Heart left ventricle (tissue), 16 donors: ENCODE measurements around the gene ZBTB7C. TPM values are rescaled to one million over a fixed set of nuclear protein-coding genes. Genes with fewer than 3 reads are reported as not detected.

Source experiments
- ATAC-seq, 4 donors: fragments of 200-7000 bp; cut with Tn5 transposase; one replicate each; pipeline ENCODE4 v1.9.1; 2020 to 2022; ENCODE audit warnings: moderate library complexity in 4 of 4, mild to moderate bottlenecking in 3 of 4, moderate number of reproducible peaks in 1 of 4
- DNase-seq, 5 donors: peaks; one replicate each; pipeline ENCODE4 v3.0.0-alpha.2; 2020
- H3K27ac ChIP-seq, 12 donors: fragments of 200-600 bp; sonication (generic) in 4 of 12; one replicate each; pipeline versions ENCODE4 v1.5.0 to v1.8.0; 2016 to 2022; ENCODE audit warnings: mild to moderate bottlenecking in 2 of 12
- H3K27me3 ChIP-seq, 9 donors: fragments of 200-600 bp; sonication (generic) in 2 of 9; one replicate each; pipeline versions ENCODE4 v1.5.1 to v1.8.0; 2016 to 2022; ENCODE audit warnings: mild to moderate bottlenecking in 3 of 9
- H3K36me3 ChIP-seq, 9 donors: fragments of 200-600 bp; sonication (generic) in 2 of 9; one replicate each; pipeline versions ENCODE4 v1.5.0 to v1.8.0; 2018 to 2022; ENCODE audit warnings: mild to moderate bottlenecking in 2 of 9
- H3K4me1 ChIP-seq, 12 donors: fragments of 200-600 bp; sonication (generic) in 4 of 12; one replicate each; pipeline versions ENCODE4 v1.5.0 to v1.8.0; 2016 to 2022; ENCODE audit warnings: mild to moderate bottlenecking in 3 of 12
- H3K4me3 ChIP-seq, 12 donors: fragments of 200-600 bp; sonication (generic) in 4 of 12; one replicate each; pipeline versions ENCODE4 v1.5.0 to v1.8.0; 2017 to 2022; ENCODE audit warnings: mild to moderate bottlenecking in 9 of 12, moderate library complexity in 4 of 12
- H3K9me3 ChIP-seq, 12 donors: fragments of 200-600 bp; sonication (generic) in 4 of 12; one replicate each; pipeline versions ENCODE4 v1.5.0 to v1.8.0; 2016 to 2022; ENCODE audit warnings: mild to moderate bottlenecking in 1 of 12
- POLR2A ChIP-seq, 2 donors: fragments of 450-650 bp; IDR thresholded peaks; one replicate each; pipeline ENCODE4 v1.6.1; 2017; ENCODE audit warnings: antibody characterized with exemption in 2 of 2, mild to moderate bottlenecking in 2 of 2, moderate library complexity in 2 of 2
- WGBS, 4 donors: extraction: QIAGEN DNeasy Blood & Tissue Kit in 2 of 4; methylation state at CpG; one replicate each; pipeline versions ENCODE4 v1.1.5 to v1.1.7; 2013 to 2018; 5-methylcytosine and 5-hydroxymethylcytosine counted together
- intact Hi-C, 10 donors: fragments of 100-400 bp; cut with DNase I; formaldehyde crosslinking; loops; one replicate each; pipeline versions ENCODE4 v1.11.1 to v1.14.2; 2022
- polyA plus RNA-seq, 2 donors: library from polyadenylated mRNA; stranded (reverse); fragments of 200-250 nt; gene quantifications; one replicate each; pipeline ENCODE4 v1.2.3, GENCODE V29; 2013
- total RNA-seq, 9 donors: library from RNA; depleted of rRNA in 2 of 9; stranded (reverse); fragments of >200 nt in 2 of 9; fragmentation: NEBNext Ultra II Directional in 3 of 9; extraction: Animal tissue kit (Norgen Biotek cat#: 25700) in 3 of 9; gene quantifications; one replicate each; pipeline versions ENCODE4 v1.1.0 to v1.2.4, GENCODE V29; 2016 to 2023
- TF ChIP-seq, protein P1 (sequence below), 12 donors: fragments of 200-600 bp; sonication (generic) in 4 of 12; IDR thresholded peaks; one replicate each; pipeline versions ENCODE4 v1.5.0 to v1.8.0; 2018 to 2022; ENCODE audit warnings: antibody characterized with exemption in 12 of 12, mild to moderate bottlenecking in 5 of 12
- donor health status: ischemic (EF 13 %, LVEDD 7.1; RV severe dilation, severe dysfunction).
- donor health status: healthy with polysubstance abuse.
- donor health status: DM: no; HTN: yes; CAD: no.
- donor health status: DM: no; HTN: no; CAD: no.
- donor health status: ischemic (EF 25% LVEDD 6.9; RV normal size, moderate dysfunction).
- donor health status: ischemic (EF 25% LVEDD 5.7; RV mildly dilated, moderate dysfunction).
- donor health status: healthy.
- donor health status: DM: yes; HTN: yes; CAD: no.
- donor health status: ischemic (EF 35%, LVEDD 5.7; RV mildly dilated, moderate dysfunction).
- donor health status: nonischemic (EF 11% LVEDD 7.7; RV severe dilation, severe dysfunction).
- donor health status: DM: yes; HTN: yes; CAD: no.
- donor health status: PGD.
- donor health status: ischemic (EF 29% LVEDD 5.4; RV normal size, mild dysfunction).
- donor health status: nonischemic (EF 23%, LVEDD 6.1; RV moderate dilation, normal function).

Gene ZBTB7C
- total and polyA plus RNA-seq, 11 donors, result 0.68 to 7.5 (median 2.3) TPM

GRCh38 chr18:47987388-47987699 lies 421.8 kb downstream of the ZBTB7C start:
- 59 to 65% (median 61%) methylated on average over 3 of the region's 3 CpGs for WGBS, 4 donors
- no peak for TF ChIP-seq POLR2A (IDR thresholded peaks at IDR 0.05)
- TF ChIP-seq, protein P1, sequence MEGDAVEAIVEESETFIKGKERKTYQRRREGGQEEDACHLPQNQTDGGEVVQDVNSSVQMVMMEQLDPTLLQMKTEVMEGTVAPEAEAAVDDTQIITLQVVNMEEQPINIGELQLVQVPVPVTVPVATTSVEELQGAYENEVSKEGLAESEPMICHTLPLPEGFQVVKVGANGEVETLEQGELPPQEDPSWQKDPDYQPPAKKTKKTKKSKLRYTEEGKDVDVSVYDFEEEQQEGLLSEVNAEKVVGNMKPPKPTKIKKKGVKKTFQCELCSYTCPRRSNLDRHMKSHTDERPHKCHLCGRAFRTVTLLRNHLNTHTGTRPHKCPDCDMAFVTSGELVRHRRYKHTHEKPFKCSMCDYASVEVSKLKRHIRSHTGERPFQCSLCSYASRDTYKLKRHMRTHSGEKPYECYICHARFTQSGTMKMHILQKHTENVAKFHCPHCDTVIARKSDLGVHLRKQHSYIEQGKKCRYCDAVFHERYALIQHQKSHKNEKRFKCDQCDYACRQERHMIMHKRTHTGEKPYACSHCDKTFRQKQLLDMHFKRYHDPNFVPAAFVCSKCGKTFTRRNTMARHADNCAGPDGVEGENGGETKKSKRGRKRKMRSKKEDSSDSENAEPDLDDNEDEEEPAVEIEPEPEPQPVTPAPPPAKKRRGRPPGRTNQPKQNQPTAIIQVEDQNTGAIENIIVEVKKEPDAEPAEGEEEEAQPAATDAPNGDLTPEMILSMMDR (IDR thresholded peaks at IDR 0.05), result no peak
- H3K27me3 ChIP-seq, result no peaks in the 10 kb centered on the region
- peaks cover 0 to under 1% (median 0%) of the 10 kb centered on the region in 12 donors for H3K4me1 ChIP-seq
- intact Hi-C loops, result no loop called here
- no peaks in the 10 kb centered on the region for H3K9me3 ChIP-seq
- ATAC-seq (no peak), DNase-seq (no peak)
- no peaks in the 10 kb centered on the region for H3K36me3 ChIP-seq
- no peak overlapping the region for H3K27ac ChIP-seq
- H3K4me3 ChIP-seq, result no peak overlapping the region

DNA sequence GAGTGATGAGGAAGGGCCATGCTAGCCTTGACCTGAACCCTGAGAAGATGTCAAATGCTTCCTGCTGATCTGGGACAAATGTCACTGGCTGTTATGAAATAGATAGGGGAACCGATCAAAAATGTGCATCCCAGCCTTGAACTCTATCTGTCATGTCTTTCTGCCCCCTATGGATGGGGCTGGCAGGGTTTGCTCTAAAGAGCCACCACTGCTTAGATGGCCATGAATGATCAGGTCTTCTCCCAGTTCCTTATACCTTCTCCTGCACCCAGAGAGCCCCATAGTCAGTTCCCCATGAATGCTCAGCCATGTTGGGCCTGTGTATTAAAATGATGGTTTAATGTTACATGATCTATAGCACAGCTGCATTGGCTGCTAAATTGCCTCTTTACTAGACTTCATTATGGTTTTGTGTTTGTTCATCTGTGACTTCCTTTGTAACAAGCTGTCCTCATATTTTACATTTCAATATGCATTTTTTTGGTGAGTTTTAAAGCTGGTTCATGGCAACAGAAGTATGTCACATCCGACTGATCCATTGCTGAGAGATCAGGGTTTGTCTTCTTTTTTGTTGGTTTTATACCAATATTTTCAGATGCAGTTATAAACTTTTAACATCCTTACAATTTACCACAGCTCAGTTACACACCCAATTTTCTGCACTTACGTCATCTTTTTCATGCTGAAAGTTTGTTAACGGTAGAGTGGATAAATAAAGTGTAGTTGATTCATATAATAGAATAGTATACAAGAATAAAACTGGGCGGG lies 422.4 kb downstream of the ZBTB7C start:
- no peak for DNase-seq
- TF ChIP-seq, protein P1 (IDR thresholded peaks at IDR 0.05), result no peak
- TF ChIP-seq POLR2A (IDR thresholded peaks at IDR 0.05), result no peak
- no peaks in the 10 kb centered on the region for H3K4me1 ChIP-seq
- no peak for ATAC-seq
- no peak overlapping the region for H3K4me3 ChIP-seq
- H3K36me3 ChIP-seq, result no peaks in the 10 kb centered on the region
- WGBS, 4 donors, result 78 to 85% (median 83%) methylated on average over 5 of the region's 5 CpGs
- H3K9me3 ChIP-seq, result no peaks in the 10 kb centered on the region
- H3K27me3 ChIP-seq, result no peaks in the 10 kb centered on the region
- no peak overlapping the region for H3K27ac ChIP-seq
- intact Hi-C loops, result no loop called here

GRCh38 chr18:47985866-47986265 lies 423.3 kb downstream of the ZBTB7C start:
- no peak for DNase-seq
- WGBS, 4 donors, result 82 to 96% (median 87%) methylated on average over 7 of the region's 7 CpGs
- TF ChIP-seq, protein P1 (IDR thresholded peaks at IDR 0.05), result no peak
- TF ChIP-seq POLR2A (IDR thresholded peaks at IDR 0.05), result no peak

DNA sequence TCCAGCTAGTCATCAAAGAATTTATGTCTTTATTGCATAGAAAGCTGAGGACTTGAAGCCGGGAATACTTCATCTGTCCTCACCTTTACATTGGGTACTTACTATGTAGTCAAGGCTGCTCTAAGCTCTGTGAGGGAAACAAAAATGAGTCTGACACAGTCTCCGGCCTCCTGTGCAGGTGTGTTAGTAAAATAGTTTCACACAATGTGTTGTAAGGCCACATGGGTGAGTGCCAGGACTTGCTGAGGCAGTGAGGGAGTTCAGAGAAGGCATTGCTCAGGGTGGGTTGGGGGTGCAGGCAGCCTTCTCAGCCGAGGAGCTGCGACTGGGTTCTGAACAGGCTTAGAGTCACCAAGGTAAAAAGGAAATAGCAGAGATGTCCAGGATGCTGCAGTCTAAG lies 424.2 kb downstream of the ZBTB7C start:
- Histone ChIP-seq H3K9me3 (no peaks in the 10 kb centered on the region), H3K4me3 (no peak overlapping the region), H3K4me1 (no peaks in the 10 kb centered on the region), H3K27ac (no peak overlapping the region), H3K36me3 (no peaks in the 10 kb centered on the region), H3K27me3 (no peaks in the 10 kb centered on the region)
- DNase-seq (no peak), ATAC-seq (no peak)
- no peak for TF ChIP-seq POLR2A (IDR thresholded peaks at IDR 0.05)
- TF ChIP-seq, protein P1 (IDR thresholded peaks at IDR 0.05), result no peak
- intact Hi-C loops, result no loop called here
- 87 to 100% (median 90%) methylated on average over 4 of the region's 4 CpGs for WGBS, 4 donors

More at GRCh38 chr18:47985866-47986265, 423.3 kb downstream of the ZBTB7C start:
- Histone ChIP-seq H3K4me3 (no peak overlapping the region), H3K27me3 (no peaks in the 10 kb centered on the region), H3K36me3 (no peaks in the 10 kb centered on the region), H3K9me3 (no peaks in the 10 kb centered on the region), H3K27ac (no peak overlapping the region), H3K4me1 (no peaks in the 10 kb centered on the region)
- ATAC-seq, result peak in 1 of 4 donors; percentile 55
- intact Hi-C loops, result no loop called here
